Suprapubic skin (tissue), 4 donors: ENCODE measurements around the gene PIGQ.

Experiments used
- POLR2A ChIP-seq, 2 donors: fragments of 450-650 bp; IDR thresholded peaks; one replicate each; pipeline ENCODE4 v1.6.1; 2017; ENCODE audit warnings: antibody characterized with exemption in 2 of 2, mild to moderate bottlenecking in 2 of 2, moderate library complexity in 2 of 2
- POLR2AphosphoS5 ChIP-seq, 3 donors: sonication (generic); formaldehyde crosslinking; IDR thresholded peaks; one replicate each; pipeline ENCODE4 v1.6.1; 2017; ENCODE audit warnings: antibody characterized with exemption in 3 of 3
- TF ChIP-seq, protein P1 (sequence below), 2 donors: fragments of 200-600 bp in 1 of 2; fragments of 450-650 bp in 1 of 2; sonication (generic) in 1 of 2; IDR thresholded peaks; one replicate each; pipeline ENCODE4 v1.5.1; 2016 to 2019; ENCODE audit warnings: antibody characterized with exemption in 2 of 2, mild to moderate bottlenecking in 1 of 2, moderate library complexity in 1 of 2

GRCh38 chr16:578870-579405 lies 9.2 kb downstream of the PIGQ start:
- TF ChIP-seq, protein P1, sequence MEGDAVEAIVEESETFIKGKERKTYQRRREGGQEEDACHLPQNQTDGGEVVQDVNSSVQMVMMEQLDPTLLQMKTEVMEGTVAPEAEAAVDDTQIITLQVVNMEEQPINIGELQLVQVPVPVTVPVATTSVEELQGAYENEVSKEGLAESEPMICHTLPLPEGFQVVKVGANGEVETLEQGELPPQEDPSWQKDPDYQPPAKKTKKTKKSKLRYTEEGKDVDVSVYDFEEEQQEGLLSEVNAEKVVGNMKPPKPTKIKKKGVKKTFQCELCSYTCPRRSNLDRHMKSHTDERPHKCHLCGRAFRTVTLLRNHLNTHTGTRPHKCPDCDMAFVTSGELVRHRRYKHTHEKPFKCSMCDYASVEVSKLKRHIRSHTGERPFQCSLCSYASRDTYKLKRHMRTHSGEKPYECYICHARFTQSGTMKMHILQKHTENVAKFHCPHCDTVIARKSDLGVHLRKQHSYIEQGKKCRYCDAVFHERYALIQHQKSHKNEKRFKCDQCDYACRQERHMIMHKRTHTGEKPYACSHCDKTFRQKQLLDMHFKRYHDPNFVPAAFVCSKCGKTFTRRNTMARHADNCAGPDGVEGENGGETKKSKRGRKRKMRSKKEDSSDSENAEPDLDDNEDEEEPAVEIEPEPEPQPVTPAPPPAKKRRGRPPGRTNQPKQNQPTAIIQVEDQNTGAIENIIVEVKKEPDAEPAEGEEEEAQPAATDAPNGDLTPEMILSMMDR (IDR thresholded peaks at IDR 0.05) = peak; percentile 22 to 73
- no peak for TF ChIP-seq POLR2A (IDR thresholded peaks at IDR 0.05)
- TF ChIP-seq POLR2AphosphoS5 (IDR thresholded peaks at IDR 0.05) = no peak
